Measurements from ENCODE around the gene MAGI2.

- TF ChIP-seq POLR2AphosphoS5 (IDR thresholded peaks at IDR 0.05; ENCODE audit: low read depth, low read length) = no peak
- no peak for TF ChIP-seq POLR2A (IDR thresholded peaks at IDR 0.05; ENCODE audit: low read depth, low read length)
- TF ChIP-seq POU2F2 (IDR thresholded peaks at IDR 0.05; ENCODE audit: low read depth, low read length) = no peak
- no peak for TF ChIP-seq TAF1 (IDR thresholded peaks at IDR 0.05; ENCODE audit: low read depth, low read length)
- TF ChIP-seq SPI1 (IDR thresholded peaks at IDR 0.05; ENCODE audit: low read depth, low read length) = no peak
- no peak for TF ChIP-seq PAX5 (IDR thresholded peaks at IDR 0.05; ENCODE audit: insufficient read depth, low read length, severe bottlenecking)
These were observed 750.1 kb downstream of the MAGI2 start for GRCh38 chr7:78703391-78703790.

All from GM12891 (cell line).